Superior temporal gyrus (tissue), 1 donor: ENCODE measurements around the gene CSF3.

Experiments used
- DNase-seq: peaks from one replicate; pipeline ENCODE4 v3.0.0-alpha.2; 2016; ENCODE audit errors: extremely low spot score

Gene CSF3

GRCh38 chr17:40015005-40015997, at the start of gene CSF3:
Gene CSF3, plus strand, starts transcription at chr17:40015440. Its CDS starts 35 bp downstream, at chr17:40015475.
- no peak for DNase-seq

- DNase-seq, result no peak
These were observed 48.5 kb upstream of the CSF3 start for GRCh38 chr17:39966771-39967170.

GRCh38 chr17:39968761-39969160, 46.5 kb upstream of the CSF3 start:
- DNase-seq, result no peak

GRCh38 chr17:39969375-39969774, 45.9 kb upstream of the CSF3 start:
- DNase-seq, result no peak

GRCh38 chr17:39970157-39970692, 45.0 kb upstream of the CSF3 start:
- no peak for DNase-seq

GRCh38 chr17:39971076-39971603, 44.1 kb upstream of the CSF3 start:
- no peak for DNase-seq

GRCh38 chr17:39972271-39972670, 43.0 kb upstream of the CSF3 start:
- DNase-seq, result no peak

GRCh38 chr17:39973496-39973895, 41.7 kb upstream of the CSF3 start:
- DNase-seq, result no peak

- no peak for DNase-seq
These were observed 40.8 kb upstream of the CSF3 start for GRCh38 chr17:39974433-39974832.

- DNase-seq, result no peak
These were observed 39.4 kb upstream of the CSF3 start for GRCh38 chr17:39975801-39976200.

- no peak for DNase-seq
These were observed 36.1 kb upstream of the CSF3 start for GRCh38 chr17:39979016-39979670.

GRCh38 chr17:39979893-39980350, 35.3 kb upstream of the CSF3 start:
- DNase-seq, result no peak

GRCh38 chr17:39980351-39981206, 34.7 kb upstream of the CSF3 start, which contains the start of gene PSMD3:
Gene PSMD3, plus strand, starts transcription at chr17:39980807. Its CDS starts 164 bp downstream, at chr17:39980971.
- DNase-seq, result peak; percentile 100

GRCh38 chr17:39981207-39981741, 34.0 kb upstream of the CSF3 start:
- DNase-seq, result no peak

- DNase-seq, result no peak
These were observed 33.4 kb upstream of the CSF3 start for GRCh38 chr17:39981766-39982375.

GRCh38 chr17:39988206-39988810, 26.9 kb upstream of the CSF3 start:
- no peak for DNase-seq

GRCh38 chr17:39994448-39994847, 20.8 kb upstream of the CSF3 start:
- DNase-seq, result no peak

GRCh38 chr17:39995438-39995837, 19.8 kb upstream of the CSF3 start:
- DNase-seq, result no peak

- no peak for DNase-seq
These were observed 19.1 kb upstream of the CSF3 start for GRCh38 chr17:39996162-39996561.

GRCh38 chr17:39996800-39997199, 18.4 kb upstream of the CSF3 start:
- DNase-seq, result no peak
